ENCODE measurements around the gene PPRC1.
"Not testable (repeated sequence)": the region's sequence is repeated elsewhere in the genome, so short reads cannot be mapped to it uniquely, and the experiment has no call there.

Gene PPRC1

DNA sequence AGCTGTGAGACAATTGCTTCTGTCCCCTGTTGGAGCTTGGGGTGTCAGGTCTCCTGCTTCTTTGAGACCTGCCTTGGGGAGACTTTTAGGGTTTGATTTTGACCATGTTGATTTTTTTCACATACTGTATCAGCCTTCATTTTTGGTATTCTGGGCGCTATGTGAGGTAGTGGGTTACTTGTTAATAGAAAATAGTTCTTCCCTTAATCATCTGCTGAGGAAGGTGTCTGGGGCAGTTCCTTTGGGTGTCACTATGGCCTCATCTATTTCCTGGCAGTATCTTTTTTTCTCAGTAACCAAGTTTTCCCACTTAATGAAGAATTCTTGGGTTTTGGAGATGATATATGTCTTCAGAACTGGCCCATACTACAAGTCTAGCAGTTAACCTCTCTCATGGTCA lies 14.7 kb downstream of the PPRC1 start:
- DNase-seq = no peak

DNA sequence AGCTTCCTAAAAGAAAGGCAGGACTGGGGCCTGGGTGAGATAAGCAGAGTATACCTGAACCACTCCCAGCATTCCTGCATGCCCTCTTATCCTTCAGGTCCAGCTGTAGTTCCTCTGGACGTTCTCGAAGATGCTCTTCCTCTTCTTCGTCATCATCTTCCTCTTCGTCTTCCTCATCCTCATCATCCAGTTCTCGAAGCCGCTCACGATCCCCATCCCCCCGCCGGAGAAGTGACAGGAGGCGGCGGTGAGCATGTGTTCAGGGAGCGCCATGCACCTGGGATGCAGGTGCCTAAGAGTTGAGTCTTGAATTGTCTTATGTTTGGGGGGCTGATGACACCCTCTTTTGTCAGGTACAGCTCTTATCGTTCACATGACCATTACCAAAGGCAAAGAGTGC lies 15.4 kb downstream of the PPRC1 start:
- DNase-seq = no peak

DNA sequence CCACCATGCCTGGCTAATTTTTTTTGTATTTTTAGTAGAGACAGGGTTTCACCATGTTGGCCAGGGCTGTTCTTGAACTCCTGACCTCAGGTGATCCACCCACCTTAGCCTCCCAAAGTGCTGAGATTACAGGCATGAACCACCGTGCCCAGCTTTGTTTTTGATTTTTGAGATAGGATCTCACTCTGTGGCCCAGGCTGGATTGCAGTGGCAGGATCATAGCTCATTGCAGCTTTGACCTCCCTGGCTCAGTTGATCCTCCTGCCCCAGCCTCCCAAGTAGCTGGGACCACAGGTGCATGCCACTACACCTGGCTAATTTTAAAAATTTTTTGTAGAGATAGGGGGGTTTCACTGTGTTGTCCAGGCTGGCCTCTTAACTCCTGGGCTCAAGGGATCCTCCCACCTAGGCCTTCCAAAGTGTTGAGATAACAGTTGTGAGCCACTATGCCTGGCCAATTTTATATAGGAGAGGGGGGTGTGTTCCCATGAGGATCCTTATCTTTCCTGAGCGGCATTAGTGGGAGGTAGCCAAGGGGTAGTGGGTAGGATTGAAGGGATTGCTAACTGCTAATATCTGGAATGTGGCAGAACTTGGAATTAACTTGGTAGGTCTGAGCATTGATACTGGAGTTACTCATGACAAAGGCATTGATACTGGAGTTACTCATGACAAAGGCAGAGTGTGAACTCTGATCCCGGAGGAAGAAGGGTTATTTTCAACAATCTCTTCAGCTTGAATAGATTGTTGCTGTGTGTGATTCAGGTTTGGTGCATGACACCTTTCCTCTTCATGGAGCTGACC lies 18.3 kb downstream of the PPRC1 start:
- no peak for DNase-seq

DNA sequence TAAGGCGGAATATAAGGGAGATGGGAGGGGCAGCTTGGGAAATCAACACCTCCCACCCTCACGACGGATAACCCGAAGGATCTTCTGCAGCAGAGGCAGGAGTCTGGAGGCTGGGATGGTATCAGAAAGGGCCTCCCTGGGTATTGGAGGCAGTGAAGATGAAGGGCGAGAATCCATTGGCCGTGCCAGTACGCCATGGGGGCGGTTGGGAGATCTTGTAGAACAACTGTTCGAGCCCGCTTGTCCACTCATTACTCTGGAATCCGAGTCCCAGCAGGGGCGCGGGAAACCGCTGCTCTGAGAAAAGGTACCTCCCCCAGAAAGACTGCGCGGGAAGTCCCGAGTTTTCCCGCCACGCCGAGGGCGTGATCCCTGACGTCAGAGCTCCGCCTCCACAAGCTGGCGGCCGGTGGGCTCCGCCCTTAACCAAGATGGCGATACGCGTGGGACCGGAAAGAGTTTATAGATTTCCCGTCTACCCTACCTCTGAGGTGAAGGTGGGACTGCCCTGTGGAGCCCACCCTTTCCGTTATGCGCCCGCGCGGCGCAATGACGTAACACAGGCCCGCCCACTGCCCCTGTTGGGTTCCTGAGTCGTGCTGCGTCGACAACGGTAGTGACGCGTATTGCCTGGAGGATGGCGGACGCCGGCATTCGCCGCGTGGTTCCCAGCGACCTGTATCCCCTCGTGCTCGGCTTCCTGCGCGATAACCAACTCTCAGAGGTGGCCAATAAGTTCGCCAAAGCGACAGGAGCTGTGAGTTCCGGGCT lies 19.1 kb downstream of the PPRC1 start, which contains the start of gene NOLC1:
Gene NOLC1 (plus strand): TSS at position 616 of the 771 bp plus-strand sequence. CDS start 22 bp downstream, at position 638.
- DNase-seq = peak; percentile 99

DNA sequence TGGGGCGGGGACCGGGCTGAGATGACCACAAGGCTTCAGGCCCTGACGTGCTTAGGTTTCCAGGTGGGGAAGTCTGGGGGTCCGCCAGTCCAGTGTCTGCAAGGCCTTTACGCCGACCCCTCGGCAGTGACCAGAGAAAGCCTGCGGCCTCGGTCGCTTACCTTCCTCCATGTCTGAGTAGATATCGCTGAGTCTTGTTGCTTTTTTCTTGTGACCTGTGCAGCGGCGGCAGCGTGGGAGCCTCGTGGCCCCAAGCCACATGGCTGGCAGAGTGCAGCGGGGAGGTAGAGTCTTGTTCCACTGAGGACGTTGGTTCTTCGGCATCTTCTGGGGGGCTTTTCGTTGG lies 19.7 kb downstream of the PPRC1 start:
- peak; percentile 69 for DNase-seq

DNA sequence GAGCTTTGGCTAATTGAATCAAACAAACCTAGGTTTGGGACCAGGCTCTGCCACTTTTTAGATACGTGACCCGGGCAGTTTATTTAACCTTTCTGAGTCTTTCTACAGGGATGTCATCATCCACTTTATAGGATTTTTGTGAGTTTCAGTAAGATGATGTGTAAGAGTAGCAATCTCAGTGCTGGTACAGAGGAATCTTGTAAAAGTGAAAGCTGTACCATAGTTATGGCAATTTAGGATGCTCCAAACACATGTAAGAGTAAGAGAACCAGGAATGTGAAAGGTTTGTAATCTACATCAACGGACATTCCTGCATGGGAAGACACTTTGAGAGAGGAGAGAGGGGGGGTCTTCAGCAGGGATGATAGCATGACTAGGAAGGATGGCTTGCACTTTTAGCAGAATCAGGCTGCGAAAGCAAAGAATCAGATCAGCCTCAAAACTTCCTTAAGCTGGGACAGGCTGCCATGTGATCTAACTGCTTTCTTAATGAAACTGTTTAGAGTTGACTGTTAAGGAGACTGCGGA lies 20.3 kb downstream of the PPRC1 start:
- DNase-seq = no peak

DNA sequence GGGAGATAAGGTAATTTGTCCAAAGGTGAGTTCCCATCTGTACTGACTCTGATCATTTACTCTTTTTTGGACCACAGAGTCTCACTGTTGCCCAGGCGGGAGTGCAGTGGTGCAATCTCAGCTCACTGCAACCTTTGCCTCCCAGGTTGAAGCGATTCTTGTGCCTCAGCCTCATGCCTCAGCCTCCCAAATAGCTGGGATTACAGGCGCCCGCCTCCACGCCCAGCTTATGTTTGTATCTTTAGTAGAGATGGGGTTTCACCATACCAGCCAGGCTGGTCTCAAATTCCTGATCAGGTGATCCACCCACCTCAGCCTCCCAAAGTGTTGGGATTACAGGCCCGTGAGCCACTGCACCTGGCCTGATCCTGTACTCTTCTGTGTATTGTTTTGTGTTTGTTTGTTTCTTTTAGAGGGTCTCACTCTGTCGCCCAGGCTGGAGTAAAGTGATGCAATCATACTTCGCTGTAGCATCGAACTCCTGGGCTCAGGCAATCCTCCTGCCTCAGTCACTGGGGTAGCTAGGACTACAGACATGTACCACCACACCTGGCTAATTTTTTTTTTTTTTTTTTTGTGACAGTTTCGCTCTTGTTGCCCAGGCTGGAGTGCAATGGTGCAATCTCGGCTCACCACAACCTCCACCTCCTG lies 21.8 kb downstream of the PPRC1 start:
- no peak for DNase-seq

DNA sequence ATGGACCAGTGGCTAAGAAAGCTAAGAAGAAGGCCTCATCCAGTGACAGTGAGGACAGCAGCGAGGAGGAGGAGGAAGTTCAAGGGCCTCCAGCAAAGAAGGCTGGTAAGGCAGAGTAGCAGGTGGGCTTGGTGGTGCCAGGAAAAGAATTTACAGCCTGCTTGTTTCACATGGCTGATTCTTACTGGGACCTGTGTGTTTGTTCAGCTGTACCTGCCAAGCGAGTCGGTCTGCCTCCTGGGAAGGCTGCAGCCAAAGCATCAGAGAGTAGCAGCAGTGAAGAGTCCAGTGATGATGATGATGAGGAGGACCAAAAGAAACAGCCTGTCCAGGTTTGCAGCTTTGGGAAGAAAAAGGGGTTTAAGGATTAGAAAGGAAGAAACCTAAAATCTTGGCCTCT lies 24.4 kb downstream of the PPRC1 start:
- no peak for DNase-seq

DNA sequence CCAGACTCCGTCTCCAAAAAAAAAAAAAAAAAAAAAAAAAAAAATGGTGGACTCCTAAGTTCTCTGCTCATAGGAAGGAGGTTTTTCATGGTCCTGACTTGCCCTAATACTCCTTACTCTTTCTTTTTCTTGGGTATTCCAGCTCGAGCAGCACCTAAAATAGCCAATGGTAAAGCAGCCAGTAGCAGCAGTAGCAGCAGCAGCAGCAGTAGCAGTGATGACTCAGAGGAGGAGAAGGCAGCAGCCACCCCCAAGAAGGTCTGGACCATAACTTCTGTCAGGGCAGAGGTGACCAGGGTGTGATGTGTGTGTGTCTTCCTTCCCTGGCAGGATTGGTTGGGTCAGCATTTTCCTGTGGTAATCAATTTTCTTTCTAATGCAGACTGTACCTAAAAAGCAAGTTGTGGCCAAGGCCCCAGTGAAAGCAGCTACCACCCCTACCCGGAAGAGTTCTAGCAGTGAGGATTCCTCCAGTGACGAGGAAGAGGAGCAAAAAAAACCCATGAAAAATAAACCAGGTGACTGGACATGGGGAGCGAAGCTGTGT lies 26.3 kb downstream of the PPRC1 start:
- DNase-seq = no peak

DNA sequence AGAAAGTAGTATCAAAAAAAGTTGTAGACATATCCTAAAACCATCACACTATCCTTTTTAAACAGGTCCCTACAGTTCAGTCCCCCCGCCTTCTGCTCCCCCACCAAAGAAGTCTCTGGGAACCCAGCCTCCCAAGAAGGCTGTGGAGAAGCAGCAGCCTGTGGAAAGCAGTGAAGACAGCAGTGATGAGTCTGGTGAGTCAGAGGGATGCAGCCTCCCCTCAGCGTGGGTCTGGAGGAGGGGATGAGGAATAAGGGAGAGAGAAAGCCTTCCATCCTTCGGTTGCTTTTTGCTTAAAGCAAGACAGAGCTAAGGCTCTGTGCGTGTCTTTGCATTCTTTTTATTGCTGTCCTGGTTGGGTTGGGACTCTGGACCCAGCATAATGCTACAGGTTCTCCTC lies 27.0 kb downstream of the PPRC1 start:
- no peak for DNase-seq

DNA sequence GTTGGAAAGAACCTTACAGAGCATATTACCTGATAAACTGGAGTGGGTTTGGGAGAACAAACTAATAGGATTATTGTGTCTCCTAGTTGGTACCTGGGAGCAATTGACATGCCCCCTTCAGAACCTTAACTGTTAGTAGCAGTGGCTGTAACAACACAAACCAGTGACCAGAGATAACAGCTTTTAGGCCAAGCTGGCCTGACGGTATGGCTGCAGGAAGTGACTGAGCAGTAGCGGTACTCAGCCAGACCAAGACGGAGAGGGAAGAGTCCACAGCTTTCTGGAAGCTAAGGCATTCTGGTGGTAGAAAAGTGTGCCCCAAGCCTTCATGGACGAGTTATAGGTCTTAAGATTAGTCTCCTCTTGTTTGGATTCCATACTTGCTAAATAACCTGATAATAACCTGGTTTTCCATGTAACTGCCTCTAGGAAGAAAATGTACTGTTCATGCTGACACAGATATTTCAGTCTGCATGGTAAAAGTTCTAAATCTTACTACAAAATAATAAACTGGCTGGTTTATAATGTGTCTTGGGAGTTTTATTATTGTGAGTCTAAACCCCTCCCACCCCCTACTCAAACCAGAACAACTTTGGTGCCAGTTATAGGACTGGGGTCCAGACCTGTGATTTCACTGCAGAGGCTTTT lies 30.6 kb downstream of the PPRC1 start:
- DNase-seq = no peak

DNA sequence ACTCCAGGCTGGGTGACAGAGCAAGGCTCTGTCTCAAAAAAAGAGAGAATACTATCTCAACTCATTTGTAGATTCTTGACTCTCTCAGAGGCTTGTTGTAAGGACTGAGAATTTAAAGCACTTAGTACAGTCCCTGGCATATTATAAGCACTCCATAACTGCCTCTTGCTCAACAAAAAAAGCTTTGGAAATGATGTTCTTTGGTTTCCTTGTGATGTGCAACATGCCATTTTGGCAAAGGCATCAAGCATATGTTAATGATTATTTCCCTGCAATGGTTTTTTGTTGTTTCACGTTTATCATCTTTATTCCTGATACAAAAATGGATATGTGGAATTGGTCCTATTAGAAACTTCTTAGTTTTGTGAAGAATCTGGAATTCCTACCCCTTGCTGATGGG lies 35.0 kb downstream of the PPRC1 start:
- no peak for DNase-seq

DNA sequence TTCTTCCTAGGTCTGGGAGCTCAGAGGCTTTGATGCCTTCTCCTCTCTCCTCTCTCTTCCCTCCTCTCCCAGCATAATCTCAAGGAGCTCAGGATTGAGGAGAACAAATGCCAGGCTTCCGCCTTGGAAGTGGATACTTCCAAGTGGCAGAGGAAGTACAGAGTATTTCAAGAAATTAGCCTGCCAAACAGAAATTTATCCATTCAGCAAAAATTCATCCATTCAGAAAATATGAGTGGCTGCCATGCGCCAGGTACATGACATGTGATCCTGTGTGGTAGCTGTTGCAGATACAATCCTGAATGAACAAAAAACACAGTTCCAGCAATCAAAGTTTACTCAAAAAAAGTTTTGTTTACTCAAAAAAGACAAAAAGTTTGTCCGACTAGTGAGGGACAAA lies 37.8 kb downstream of the PPRC1 start:
- DNase-seq = no peak

DNA sequence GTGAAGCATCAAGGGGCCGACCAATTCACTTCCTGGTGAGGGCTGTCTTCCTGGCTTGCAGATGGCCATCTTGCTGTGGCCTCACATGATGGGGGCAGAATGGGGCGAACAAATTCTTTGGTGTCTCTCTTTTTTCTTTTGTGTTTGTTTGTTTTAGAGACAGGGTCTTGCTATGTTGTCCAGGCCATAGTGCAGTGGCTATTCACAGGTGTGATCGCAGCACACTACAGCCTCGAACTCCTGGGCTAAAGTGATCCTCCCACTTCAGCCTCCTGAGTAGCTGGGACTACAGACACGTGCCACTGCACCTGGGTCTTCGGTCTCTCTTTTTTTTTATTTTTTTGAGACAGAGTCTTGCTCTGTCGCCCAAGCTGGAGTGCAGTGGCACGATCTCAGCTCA lies 39.4 kb downstream of the PPRC1 start:
- no peak for DNase-seq

DNA sequence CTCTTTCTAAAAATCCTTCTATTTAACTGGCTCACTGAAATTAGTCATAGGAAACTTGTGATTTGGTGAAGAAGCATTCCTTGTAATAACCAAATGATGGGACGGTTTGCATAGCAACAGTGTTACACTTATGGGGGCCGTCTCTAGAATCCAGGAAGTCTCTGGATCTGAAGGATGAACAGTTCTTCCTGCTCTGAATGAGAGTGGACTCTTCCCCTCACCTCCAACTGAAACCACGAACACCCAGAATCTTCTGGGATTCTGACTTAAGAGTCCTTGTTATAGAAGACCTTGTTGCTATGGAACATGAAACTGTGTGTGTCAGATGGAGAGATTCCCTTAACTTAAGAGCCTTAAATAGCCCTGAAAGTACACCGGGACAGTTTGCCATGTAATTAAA lies 42.6 kb downstream of the PPRC1 start:
- no peak for DNase-seq

DNA sequence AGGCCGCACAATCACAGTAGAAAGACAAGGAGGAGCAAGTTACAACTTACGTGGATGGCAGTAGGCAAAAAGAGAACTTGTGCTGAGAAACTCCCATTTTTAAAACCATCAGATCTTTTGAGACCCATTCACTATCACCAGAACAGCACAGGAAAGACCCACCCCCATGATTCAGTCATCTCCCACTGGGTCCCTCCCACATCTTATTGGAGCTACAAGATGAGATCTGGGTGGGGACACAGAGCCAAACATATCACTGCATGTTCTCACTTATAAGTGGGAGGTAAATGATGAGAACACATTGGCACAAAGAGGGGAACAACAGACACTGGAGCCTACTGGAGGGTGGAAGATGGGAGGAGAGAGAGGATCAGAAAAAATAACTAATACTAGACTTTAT lies 51.8 kb downstream of the PPRC1 start:
- DNase-seq = no peak

DNA sequence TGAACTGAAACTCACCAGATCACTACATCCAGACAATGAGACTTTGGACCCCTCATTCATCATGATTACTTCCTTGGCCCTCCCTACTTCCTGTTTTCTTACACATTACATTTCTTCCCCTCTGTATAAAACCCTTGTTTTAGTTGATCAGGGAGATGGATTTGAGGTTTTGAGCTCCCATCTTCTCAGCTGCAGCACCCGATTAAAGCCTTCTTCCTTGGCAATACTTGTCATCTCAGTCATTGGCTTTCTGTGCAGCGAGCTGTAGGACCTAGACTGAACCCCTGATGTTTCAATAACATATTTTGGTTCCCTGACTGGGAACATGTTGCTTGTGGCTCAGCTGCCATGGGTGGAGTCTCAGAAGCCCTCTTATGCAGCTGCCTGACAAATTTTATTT lies 52.4 kb downstream of the PPRC1 start:
- DNase-seq = no peak

DNA sequence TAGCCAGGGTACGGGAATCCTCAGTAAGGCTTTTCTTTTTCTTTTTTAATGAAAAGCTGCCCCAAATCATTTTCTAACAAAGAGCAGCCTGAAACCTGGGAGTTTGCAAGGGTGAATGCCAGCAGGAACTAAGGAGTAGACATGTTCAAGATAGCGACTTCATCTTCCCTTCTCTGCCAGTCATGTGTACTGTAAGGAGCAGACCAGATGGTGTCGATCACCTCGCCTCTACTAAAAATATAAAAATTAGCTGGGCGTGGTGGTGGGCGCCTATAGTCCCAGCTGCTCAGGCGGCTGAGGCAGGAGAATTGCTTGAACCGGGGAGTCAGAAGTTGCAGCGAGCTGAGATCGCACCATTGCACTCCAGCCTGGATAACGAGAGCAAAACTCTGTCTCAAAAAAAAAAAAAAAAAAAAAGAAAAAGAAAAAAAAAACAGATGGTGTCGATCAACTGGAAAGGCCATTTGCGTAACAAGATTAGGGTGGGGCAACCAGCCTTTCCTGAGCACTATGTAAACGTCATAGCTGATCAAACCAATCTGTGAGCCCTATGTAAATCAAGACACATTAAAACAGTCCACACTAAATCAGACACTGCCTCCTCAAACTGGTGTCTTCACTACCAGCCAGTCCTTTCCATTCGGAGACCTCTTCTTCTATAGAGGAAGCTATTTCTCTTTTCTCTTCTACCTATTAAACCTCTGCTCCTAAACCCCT lies 53.1 kb downstream of the PPRC1 start:
- DNase-seq = no peak

DNA sequence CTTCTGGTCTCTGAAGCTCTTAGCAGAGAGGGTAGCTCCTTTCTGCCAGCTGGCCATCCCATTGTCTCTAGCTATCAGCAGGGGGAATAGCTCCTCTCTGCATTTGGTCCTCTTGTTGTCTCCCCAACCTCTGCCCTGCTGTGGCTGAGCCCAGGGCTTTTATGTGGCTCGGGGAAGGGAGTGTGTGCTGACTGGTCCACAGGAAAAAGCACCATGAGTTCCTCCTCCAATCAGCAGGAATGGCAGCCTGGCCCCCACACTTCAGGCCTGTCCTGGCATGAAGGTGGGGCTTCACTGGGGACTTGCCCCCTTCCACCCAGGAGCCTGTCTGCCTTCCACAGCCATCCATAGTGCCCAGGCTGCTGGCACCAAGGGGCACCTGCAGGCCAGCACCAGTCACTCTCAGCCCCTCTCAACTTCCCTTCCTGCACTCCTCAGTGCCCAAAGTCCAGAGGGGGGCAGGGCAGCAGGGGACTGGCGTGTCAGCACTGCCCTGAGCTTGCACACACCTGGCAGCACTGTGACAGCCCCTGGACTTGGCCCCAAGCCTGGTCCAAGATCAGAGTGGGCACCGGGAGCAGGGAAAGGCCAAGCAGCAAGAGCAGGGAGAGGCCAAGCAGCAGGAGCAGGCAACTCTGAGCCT lies 55.6 kb downstream of the PPRC1 start:
- DNase-seq = no peak

DNA sequence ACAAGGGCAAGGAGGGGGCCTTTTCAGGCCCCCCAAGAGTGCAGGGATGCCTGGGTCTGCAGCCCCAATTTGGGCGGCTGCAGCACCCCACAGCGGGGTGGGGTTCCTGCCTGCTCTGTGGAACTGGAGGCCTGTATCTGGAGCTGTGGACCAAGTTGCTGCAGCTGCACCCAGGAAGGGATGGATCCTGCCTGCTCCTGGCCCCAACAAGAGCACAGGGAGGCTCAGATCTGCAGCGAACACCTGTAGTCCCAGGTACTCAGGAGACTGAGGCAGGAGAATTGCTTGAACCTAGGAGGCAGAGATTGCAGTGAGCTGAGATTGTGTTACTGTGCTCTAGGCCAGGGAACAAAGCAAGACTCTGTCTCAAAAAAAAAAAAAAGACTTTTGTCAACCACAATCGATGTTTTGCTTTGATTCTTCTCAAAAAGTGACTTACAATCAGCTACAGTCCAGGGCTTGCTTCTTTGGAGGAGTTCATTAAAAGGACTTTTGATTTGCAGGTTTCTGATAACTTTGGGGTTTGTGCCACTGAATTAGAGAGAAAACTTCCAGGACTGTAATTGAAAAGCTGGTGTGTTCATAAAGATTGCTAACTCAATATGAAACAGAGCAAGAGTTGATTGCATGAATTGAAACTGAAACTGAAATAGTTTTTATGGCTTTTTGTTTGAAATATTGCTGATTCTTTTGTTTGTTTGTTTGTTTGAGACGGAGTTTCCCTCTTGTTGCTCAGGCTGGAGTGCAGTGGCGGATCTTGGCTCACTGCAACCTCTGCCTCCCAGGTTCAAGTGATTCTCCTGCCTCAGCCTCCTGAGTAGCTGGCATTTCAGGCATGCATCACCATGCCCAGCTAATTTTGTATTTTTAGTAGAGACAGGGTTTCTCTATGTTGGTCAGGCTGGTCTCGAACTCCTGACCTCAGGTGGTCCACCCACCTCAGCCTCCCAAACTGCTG lies 56.4 kb downstream of the PPRC1 start:
- not testable (repeated sequence) for DNase-seq

Data from activated naive CD4-positive, alpha-beta T cell treated with anti-CD3 and anti-CD28 coated beads, Interleukin-2, amount 50 U/mL, for 16 hours (primary cell).